HepG2 (cell line): ENCODE data around the gene JMJD8. TPM values are rescaled to one million over a fixed set of nuclear protein-coding genes. Genes with fewer than 3 reads are reported as not detected.

Experiments used
- ELF1 ChIP-seq: sonication (generic); formaldehyde crosslinking; IDR thresholded peaks from 2 replicates; pipeline ENCODE4 v1.4.0; 2020; ENCODE audit warnings: missing genetic modification reagents
- FIP1L1 ChIP-seq: fragments of 200-400 bp; formaldehyde crosslinking; IDR thresholded peaks from 2 replicates; pipeline ENCODE4 v1.6.1; 2018; ENCODE audit warnings: low read depth, mild to moderate bottlenecking, low read length, moderate library complexity, borderline replicate concordance; ENCODE audit not compliant: insufficient read depth
- FOXA3 ChIP-seq: IDR thresholded peaks from 2 replicates; pipeline ENCODE4 v1.6.1; 2016; ENCODE audit warnings: missing genetic modification reagents, missing compliant biosample characterization
- MIER2 ChIP-seq: IDR thresholded peaks from 2 replicates; pipeline ENCODE4 v1.6.1; 2016; ENCODE audit warnings: missing biosample characterization, missing genetic modification reagents
- NFYC ChIP-seq: IDR thresholded peaks from 2 replicates; pipeline ENCODE4 v1.6.1; 2016; ENCODE audit warnings: missing genetic modification reagents, missing compliant biosample characterization
- POLR2G ChIP-seq: fragments of 200-400 bp; formaldehyde crosslinking; IDR thresholded peaks from 2 replicates; pipeline ENCODE4 v1.6.1; 2018; ENCODE audit warnings: mild to moderate bottlenecking, low read depth, low read length, moderate library complexity
- RBM22 ChIP-seq: fragments of 200-400 bp; formaldehyde crosslinking; optimal IDR thresholded peaks from 2 replicates; pipeline ENCODE3; 2017; ENCODE audit warnings: mild to moderate bottlenecking, low read length, moderate library complexity
- SALL1 ChIP-seq: sonication (generic); formaldehyde crosslinking; IDR thresholded peaks from 2 replicates; pipeline ENCODE4 v1.8.0; 2022; ENCODE audit warnings: mild to moderate bottlenecking, missing genetic modification reagents
- ZNF17 ChIP-seq: sonication (generic); formaldehyde crosslinking; IDR thresholded peaks from 2 replicates; pipeline ENCODE4 v1.5.0; 2020; ENCODE audit warnings: mild to moderate bottlenecking, missing genetic modification reagents
- ZNF263 ChIP-seq: sonication (generic); formaldehyde crosslinking; IDR thresholded peaks from 2 replicates; pipeline ENCODE4 v1.4.0; 2020; ENCODE audit warnings: missing genetic modification reagents
- ZNF441 ChIP-seq: sonication (generic); formaldehyde crosslinking; IDR thresholded peaks from 2 replicates; pipeline ENCODE4 v1.7.0; 2021; ENCODE audit warnings: missing genetic modification reagents, borderline replicate concordance
- ZNF572 ChIP-seq: sonication (generic); formaldehyde crosslinking; IDR thresholded peaks from 2 replicates; pipeline ENCODE4 v1.5.1; 2020; ENCODE audit warnings: mild to moderate bottlenecking, missing genetic modification reagents
- ZNF737 ChIP-seq: sonication (generic); formaldehyde crosslinking; IDR thresholded peaks from 2 replicates; pipeline ENCODE4 v1.5.0; 2020; ENCODE audit warnings: missing genetic modification reagents, mild to moderate bottlenecking, borderline replicate concordance
- ZNF777 ChIP-seq: sonication (generic); formaldehyde crosslinking; IDR thresholded peaks from 2 replicates; pipeline ENCODE4 v1.4.0; 2020; ENCODE audit warnings: missing genetic modification reagents
- polyA plus RNA-seq, 8 experiments: library from polyadenylated mRNA; depleted of rRNA in 3 of 8; stranded (reverse) in 7 of 8; unstranded in 1 of 8; fragments of >200 nt; fragmentation: Illumina TruSeq in 4 of 8; extraction: Trizol in 4 of 8; gene quantifications; 2 replicates each; pipeline versions ENCODE4 v1.2.1 to v1.2.3, GENCODE V29; 2011 to 2016; ENCODE audit warnings: low read depth in 4 of 8, missing spikeins in 1 of 8, mixed read lengths in 1 of 8; ENCODE audit not compliant: insufficient read depth in 1 of 8
- total RNA-seq, 5 experiments: library from RNA; depleted of rRNA; stranded (reverse); fragments of >200 nt; fragmentation: Illumina TruSeq; extraction: Trizol; gene quantifications; 2 replicates each; pipeline ENCODE4 v1.2.3, GENCODE V29; 2016; ENCODE audit warnings: low read depth in 1 of 5
- TF ChIP-seq, protein P1 (sequence below): IDR thresholded peaks from 2 replicates; pipeline ENCODE4 v1.6.1; 2012; ENCODE audit warnings: low read depth, low read length, improper control_type of control experiment
- TF ChIP-seq, protein P2 (sequence below): conservative IDR thresholded peaks from 2 replicates; pipeline ENCODE4 v1.6.1; 2018; ENCODE audit warnings: missing genetic modification reagents
- TF ChIP-seq, protein P3 (sequence below): sonication (generic); formaldehyde crosslinking; IDR thresholded peaks from 2 replicates; pipeline ENCODE4 v1.8.0; 2022; ENCODE audit warnings: mild to moderate bottlenecking, missing genetic modification reagents
- TF ChIP-seq, protein P4 (sequence below): sonication (generic); formaldehyde crosslinking; IDR thresholded peaks from 2 replicates; pipeline ENCODE4 v1.8.1; 2023; ENCODE audit warnings: mild to moderate bottlenecking, missing genetic modification reagents, borderline replicate concordance
- TF ChIP-seq, protein P5 (sequence below): sonication (generic); formaldehyde crosslinking; IDR thresholded peaks from 2 replicates; pipeline ENCODE4 v1.5.1; 2020; ENCODE audit warnings: mild to moderate bottlenecking, missing genetic modification reagents, borderline replicate concordance

JMJD8 gene
- total and polyA plus RNA-seq, 2 of the 13 experiments (the other 11 are each of a cell fraction or from before 2014, with no cell fraction given), result 2.6 to 11.8 TPM

DNA sequence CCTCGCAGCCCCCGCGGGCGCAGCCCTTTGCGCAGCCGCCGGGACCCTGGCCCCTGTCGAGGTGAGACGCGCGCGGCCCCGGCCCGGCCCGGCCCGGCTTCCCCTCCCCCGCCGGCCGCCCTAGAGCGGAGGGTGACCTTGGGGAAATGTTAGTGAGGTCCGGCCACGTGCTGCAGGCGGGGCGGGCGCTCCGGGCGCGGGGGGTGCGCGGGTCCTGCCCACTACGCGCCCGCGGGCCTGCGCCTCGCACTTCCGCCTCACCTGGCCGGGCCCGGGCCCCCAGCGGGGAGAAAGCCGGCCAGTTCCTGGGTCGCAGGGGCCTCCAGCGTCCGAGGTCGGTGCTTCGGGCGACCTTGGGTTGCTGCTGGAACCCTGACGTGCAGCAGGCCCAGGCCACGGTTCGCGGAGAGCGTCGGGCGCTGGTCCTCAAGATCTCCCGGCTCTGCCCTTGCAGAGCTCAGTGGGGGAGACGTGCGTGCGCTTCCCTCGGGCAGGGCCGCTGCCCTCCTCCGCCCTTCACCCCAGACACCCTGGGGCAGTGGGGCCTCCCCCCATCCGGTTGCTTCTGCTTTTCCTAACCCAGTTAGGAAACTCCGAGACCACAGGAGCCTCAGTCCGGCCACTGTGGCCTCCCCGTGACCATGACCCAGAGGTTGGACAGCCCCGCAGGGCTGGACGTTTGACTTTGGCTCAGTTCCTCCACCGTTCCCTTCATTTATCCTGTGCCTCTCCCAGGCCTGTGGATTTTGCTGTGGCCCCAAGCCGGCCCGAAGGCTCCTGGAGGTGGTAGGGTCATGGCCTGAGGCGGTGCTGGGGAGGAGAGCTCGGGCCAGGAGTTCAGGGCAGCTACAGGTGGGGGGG lies 41.7 kb downstream of the JMJD8 start (continued):
- TF ChIP-seq, protein P1, sequence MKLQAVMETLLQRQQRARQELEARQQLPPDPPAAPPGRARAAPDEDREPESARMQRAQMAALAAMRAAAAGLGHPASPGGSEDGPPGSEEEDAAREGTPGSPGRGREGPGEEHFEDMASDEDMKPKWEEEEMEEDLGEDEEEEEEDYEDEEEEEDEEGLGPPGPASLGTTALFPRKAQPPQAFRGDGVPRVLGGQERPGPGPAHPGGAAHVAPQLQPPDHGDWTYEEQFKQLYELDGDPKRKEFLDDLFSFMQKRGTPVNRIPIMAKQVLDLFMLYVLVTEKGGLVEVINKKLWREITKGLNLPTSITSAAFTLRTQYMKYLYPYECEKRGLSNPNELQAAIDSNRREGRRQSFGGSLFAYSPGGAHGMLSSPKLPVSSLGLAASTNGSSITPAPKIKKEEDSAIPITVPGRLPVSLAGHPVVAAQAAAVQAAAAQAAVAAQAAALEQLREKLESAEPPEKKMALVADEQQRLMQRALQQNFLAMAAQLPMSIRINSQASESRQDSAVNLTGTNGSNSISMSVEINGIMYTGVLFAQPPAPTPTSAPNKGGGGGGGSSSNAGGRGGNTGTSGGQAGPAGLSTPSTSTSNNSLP, result no peak
- TF ChIP-seq ZNF777 (no peak; the same call in none of the 2 replicates), ZNF17 (no peak), ZNF441 (CRISPR knock-in tag) (no peak), ZNF572 (no peak), ZNF263 (CRISPR knock-in tag) (no peak), MIER2 (CRISPR knock-in tag) (no peak), POLR2G (0 out of 2 replicates have a peak, but pooled peaks have one; percentile 5), SALL1 (CRISPR knock-in tag) (peak; percentile 55), FIP1L1 (no peak), RBM22 (no peak), ELF1 (CRISPR knock-in tag) (peak; percentile 78), ZNF737 (CRISPR knock-in tag) (no peak), NFYC (no peak), FOXA3 (CRISPR knock-in tag) (no peak)
- TF ChIP-seq, protein P2, sequence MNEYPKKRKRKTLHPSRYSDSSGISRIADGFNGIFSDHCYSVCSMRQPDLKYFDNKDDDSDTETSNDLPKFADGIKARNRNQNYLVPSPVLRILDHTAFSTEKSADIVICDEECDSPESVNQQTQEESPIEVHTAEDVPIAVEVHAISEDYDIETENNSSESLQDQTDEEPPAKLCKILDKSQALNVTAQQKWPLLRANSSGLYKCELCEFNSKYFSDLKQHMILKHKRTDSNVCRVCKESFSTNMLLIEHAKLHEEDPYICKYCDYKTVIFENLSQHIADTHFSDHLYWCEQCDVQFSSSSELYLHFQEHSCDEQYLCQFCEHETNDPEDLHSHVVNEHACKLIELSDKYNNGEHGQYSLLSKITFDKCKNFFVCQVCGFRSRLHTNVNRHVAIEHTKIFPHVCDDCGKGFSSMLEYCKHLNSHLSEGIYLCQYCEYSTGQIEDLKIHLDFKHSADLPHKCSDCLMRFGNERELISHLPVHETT (CRISPR knock-in tag), result peak; percentile 36; the same call in 1 of the 2 replicates
- TF ChIP-seq, protein P3, sequence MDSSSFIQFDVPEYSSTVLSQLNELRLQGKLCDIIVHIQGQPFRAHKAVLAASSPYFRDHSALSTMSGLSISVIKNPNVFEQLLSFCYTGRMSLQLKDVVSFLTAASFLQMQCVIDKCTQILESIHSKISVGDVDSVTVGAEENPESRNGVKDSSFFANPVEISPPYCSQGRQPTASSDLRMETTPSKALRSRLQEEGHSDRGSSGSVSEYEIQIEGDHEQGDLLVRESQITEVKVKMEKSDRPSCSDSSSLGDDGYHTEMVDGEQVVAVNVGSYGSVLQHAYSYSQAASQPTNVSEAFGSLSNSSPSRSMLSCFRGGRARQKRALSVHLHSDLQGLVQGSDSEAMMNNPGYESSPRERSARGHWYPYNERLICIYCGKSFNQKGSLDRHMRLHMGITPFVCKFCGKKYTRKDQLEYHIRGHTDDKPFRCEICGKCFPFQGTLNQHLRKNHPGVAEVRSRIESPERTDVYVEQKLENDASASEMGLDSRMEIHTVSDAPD, result 0 out of 2 replicates have a peak, but pooled peaks have one; percentile 50
- TF ChIP-seq, protein P4, sequence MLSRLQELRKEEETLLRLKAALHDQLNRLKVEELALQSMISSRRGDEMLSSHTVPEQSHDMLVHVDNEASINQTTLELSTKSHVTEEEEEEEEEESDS (CRISPR knock-in tag), result no peak
- TF ChIP-seq, protein P5, sequence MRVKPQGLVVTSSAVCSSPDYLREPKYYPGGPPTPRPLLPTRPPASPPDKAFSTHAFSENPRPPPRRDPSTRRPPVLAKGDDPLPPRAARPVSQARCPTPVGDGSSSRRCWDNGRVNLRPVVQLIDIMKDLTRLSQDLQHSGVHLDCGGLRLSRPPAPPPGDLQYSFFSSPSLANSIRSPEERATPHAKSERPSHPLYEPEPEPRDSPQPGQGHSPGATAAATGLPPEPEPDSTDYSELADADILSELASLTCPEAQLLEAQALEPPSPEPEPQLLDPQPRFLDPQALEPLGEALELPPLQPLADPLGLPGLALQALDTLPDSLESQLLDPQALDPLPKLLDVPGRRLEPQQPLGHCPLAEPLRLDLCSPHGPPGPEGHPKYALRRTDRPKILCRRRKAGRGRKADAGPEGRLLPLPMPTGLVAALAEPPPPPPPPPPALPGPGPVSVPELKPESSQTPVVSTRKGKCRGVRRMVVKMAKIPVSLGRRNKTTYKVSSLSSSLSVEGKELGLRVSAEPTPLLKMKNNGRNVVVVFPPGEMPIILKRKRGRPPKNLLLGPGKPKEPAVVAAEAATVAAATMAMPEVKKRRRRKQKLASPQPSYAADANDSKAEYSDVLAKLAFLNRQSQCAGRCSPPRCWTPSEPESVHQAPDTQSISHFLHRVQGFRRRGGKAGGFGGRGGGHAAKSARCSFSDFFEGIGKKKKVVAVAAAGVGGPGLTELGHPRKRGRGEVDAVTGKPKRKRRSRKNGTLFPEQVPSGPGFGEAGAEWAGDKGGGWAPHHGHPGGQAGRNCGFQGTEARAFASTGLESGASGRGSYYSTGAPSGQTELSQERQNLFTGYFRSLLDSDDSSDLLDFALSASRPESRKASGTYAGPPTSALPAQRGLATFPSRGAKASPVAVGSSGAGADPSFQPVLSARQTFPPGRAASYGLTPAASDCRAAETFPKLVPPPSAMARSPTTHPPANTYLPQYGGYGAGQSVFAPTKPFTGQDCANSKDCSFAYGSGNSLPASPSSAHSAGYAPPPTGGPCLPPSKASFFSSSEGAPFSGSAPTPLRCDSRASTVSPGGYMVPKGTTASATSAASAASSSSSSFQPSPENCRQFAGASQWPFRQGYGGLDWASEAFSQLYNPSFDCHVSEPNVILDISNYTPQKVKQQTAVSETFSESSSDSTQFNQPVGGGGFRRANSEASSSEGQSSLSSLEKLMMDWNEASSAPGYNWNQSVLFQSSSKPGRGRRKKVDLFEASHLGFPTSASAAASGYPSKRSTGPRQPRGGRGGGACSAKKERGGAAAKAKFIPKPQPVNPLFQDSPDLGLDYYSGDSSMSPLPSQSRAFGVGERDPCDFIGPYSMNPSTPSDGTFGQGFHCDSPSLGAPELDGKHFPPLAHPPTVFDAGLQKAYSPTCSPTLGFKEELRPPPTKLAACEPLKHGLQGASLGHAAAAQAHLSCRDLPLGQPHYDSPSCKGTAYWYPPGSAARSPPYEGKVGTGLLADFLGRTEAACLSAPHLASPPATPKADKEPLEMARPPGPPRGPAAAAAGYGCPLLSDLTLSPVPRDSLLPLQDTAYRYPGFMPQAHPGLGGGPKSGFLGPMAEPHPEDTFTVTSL (CRISPR knock-in tag), result no peak
